Panc1 (cell line): Measurements from ENCODE around the gene CDH3. TPM values are rescaled to one million over a fixed set of nuclear protein-coding genes. Genes with fewer than 3 reads are reported as not detected.

Source experiments
- ATAC-seq: fragments of 200-7000 bp; cut with Tn5 transposase; 2 replicates; pipeline ENCODE4 v1.9.1; 2020; ENCODE audit warnings: mild to moderate bottlenecking, moderate library complexity
- BruUV-seq: library from RNA; stranded (reverse); fragments of 400-500 nt; replicated peaks from 2 replicates; lab custom pipeline; 2021; lab: Mats Ljungman, UMichigan
- CTCF ChIA-PET: fragments of 300-600 bp; sonication (Branson Sonifier 250); formaldehyde crosslinking; loops from one replicate; lab custom pipeline; 2022; ENCODE audit warnings: antibody characterized with exemption; lab: Charles Lee
- POLR2A ChIA-PET: fragments of 300-600 bp; sonication (Branson Sonifier 250); formaldehyde crosslinking; loops from one replicate; lab custom pipeline; 2022; ENCODE audit warnings: antibody characterized with exemption; lab: Charles Lee
- DNase-seq: peaks from one replicate; pipeline ENCODE4 v3.0.0-alpha.2; 2010; ENCODE audit warnings: low read depth, low spot score
- H3K27ac ChIP-seq: 2 replicates; pipeline ENCODE4 v1.5.1; 2011; ENCODE audit warnings: mild to moderate bottlenecking, low read length, inconsistent platforms
- H3K27me3 ChIP-seq: fragments of 200-500 bp; sonication (Bioruptor generic); 2 replicates; pipeline ENCODE4 v1.6.0; 2014; ENCODE audit warnings: low read length, inconsistent platforms; ENCODE audit not compliant: control insufficient read depth, insufficient read depth
- H3K36me3 ChIP-seq: fragments of 200-500 bp; sonication (Bioruptor generic); 2 replicates; pipeline ENCODE4 v1.5.1; 2014; ENCODE audit warnings: inconsistent platforms, mild to moderate bottlenecking, low read length, moderate library complexity; ENCODE audit not compliant: control insufficient read depth, insufficient read depth
- H3K4me1 ChIP-seq: 2 replicates; pipeline ENCODE4 v1.5.1; 2011; ENCODE audit warnings: inconsistent platforms, mild to moderate bottlenecking, low read length, moderate library complexity; ENCODE audit not compliant: control insufficient read depth, insufficient read depth
- H3K4me3 ChIP-seq, 2 experiments: 2 replicates each; pipeline ENCODE4 v1.5.1; 2011 to 2012; ENCODE audit warnings: low read depth in 2 of 2, low read length in 2 of 2, mild to moderate bottlenecking in 2 of 2, inconsistent platforms in 1 of 2, moderate library complexity in 1 of 2
- H3K9me3 ChIP-seq: fragments of 200-500 bp; sonication (Bioruptor generic); 2 replicates; pipeline ENCODE4 v1.5.1; 2014; ENCODE audit warnings: low read depth, mild to moderate bottlenecking, inconsistent platforms, low read length, moderate library complexity; ENCODE audit not compliant: control insufficient read depth, insufficient read depth
- CTCF ChIP-seq: fragments of 450-650 bp; IDR thresholded peaks from 2 replicates; pipeline ENCODE4 v1.5.1; 2017; ENCODE audit warnings: mild to moderate bottlenecking
- POLR2AphosphoS5 ChIP-seq: IDR thresholded peaks from 2 replicates; pipeline ENCODE4 v1.6.1; 2012; ENCODE audit warnings: mild to moderate bottlenecking, low read depth, low read length, moderate library complexity
- SIN3A ChIP-seq: IDR thresholded peaks from 2 replicates; pipeline ENCODE4 v1.6.1; 2012; ENCODE audit warnings: low read depth, mild to moderate bottlenecking, low read length, moderate library complexity, borderline replicate concordance; ENCODE audit not compliant: insufficient read depth
- TCF7L2 ChIP-seq: IDR thresholded peaks from 2 replicates; pipeline ENCODE4 v1.6.1; 2011; ENCODE audit warnings: mild to moderate bottlenecking, low read depth, low read length, inconsistent platforms
- in situ Hi-C: cut with HindIII; loops from 2 replicates; pipeline ENCODE4 v1.10.0; 2016; ENCODE audit warnings: low sequenced_read_pairs, low pct_unique_long_range_greater_than_20kb
- intact Hi-C: fragments of 100-400 bp; cut with micrococcal nuclease; formaldehyde crosslinking; loops from one replicate; pipeline ENCODE4 v1.10.0; 2022; ENCODE audit not compliant: unreplicated experiment
- total RNA-seq: library from RNA; stranded (reverse); gene quantifications from one replicate; pipeline ENCODE4 v1.2.1, GENCODE V29; 2021; ENCODE audit not compliant: unreplicated experiment
- TF ChIP-seq, protein P1 (sequence below), 2 experiments: IDR thresholded peaks; 2 replicates each; pipeline ENCODE4 v1.6.1; 2011 to 2012; ENCODE audit warnings: low read depth in 2 of 2, control low read depth in 1 of 2, low read length in 1 of 2, mild to moderate bottlenecking in 1 of 2, moderate library complexity in 1 of 2; ENCODE audit not compliant: insufficient read depth in 1 of 2

The CDH3 gene
- total RNA-seq, 1 experiment from 2014 or later: 16.7 TPM

DNA sequence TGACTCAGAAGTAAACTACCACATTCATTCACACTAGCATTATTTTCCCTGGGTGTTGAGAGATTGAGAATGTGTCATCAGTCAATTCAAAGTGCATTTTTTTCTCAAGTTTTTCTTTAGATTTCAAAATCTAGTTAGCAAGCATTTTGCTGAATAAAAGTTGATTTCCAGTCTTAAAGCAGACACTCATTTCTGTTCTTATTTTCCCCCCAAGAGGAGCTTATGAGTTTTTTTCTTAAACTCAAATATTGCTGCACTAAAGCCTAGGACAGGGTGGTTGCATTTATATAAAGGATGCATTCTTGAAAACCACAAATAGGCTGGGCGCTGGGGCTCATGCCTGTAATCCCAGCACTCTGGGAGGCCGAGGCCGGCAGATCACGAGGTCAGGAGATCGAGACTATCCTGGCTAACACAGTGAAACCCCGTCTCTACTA is 15.3 kb downstream of the CDH3 start (continued):
- no peak for TF ChIP-seq POLR2AphosphoS5

GRCh38 chr16:68662035-68662434 is 16.9 kb downstream of the CDH3 start:
- Histone ChIP-seq H3K9me3 (no peaks in the 10 kb centered on the region), H3K4me3 (no peak overlapping the region), H3K4me1 (peaks cover 30% of the 10 kb centered on the region), H3K36me3 (no peaks in the 10 kb centered on the region), H3K27me3 (no peaks in the 10 kb centered on the region), H3K27ac (no peak overlapping the region)
- ChIA-PET CTCF (no interaction called here), POLR2A (no interaction called here)
- intact Hi-C loops: no loop called here
- no peak for ATAC-seq
- no peak for DNase-seq
- no peak for TF ChIP-seq POLR2AphosphoS5
- TF ChIP-seq TCF7L2: no peak
- TF ChIP-seq, protein P1, sequence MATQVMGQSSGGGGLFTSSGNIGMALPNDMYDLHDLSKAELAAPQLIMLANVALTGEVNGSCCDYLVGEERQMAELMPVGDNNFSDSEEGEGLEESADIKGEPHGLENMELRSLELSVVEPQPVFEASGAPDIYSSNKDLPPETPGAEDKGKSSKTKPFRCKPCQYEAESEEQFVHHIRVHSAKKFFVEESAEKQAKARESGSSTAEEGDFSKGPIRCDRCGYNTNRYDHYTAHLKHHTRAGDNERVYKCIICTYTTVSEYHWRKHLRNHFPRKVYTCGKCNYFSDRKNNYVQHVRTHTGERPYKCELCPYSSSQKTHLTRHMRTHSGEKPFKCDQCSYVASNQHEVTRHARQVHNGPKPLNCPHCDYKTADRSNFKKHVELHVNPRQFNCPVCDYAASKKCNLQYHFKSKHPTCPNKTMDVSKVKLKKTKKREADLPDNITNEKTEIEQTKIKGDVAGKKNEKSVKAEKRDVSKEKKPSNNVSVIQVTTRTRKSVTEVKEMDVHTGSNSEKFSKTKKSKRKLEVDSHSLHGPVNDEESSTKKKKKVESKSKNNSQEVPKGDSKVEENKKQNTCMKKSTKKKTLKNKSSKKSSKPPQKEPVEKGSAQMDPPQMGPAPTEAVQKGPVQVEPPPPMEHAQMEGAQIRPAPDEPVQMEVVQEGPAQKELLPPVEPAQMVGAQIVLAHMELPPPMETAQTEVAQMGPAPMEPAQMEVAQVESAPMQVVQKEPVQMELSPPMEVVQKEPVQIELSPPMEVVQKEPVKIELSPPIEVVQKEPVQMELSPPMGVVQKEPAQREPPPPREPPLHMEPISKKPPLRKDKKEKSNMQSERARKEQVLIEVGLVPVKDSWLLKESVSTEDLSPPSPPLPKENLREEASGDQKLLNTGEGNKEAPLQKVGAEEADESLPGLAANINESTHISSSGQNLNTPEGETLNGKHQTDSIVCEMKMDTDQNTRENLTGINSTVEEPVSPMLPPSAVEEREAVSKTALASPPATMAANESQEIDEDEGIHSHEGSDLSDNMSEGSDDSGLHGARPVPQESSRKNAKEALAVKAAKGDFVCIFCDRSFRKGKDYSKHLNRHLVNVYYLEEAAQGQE (IDR thresholded peaks at IDR 0.05; ENCODE audit: insufficient read depth in 1 of 2, low read depth in 2 of 2, low read length in 1 of 2): no peak
- TF ChIP-seq CTCF: no peak
- no peak for TF ChIP-seq SIN3A
- no TSS peak for BruUV-seq
- in situ Hi-C loops: no loop called here

DNA sequence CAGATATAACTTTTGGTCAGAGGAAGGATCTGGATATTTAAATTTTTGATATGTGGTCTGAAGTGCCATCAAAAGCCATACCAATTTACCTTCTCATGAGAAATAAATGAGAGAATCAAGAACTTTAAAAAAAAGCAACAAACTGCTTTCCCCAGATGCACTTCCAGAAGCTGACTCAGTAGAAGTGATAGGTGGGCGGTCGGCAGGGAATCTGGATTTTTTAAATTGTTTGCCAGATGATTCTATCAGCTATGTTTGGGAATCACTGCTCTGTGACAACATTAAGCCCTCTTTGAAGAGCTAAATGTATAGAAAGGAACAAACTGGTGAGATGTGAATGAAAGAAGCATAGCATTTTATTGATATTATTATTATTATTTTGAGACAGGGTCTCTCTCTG is 19.2 kb downstream of the CDH3 start:
- in situ Hi-C loops (no loop called here), intact Hi-C loops (no loop called here)
- ATAC-seq: no peak
- DNase-seq: no peak
- ChIA-PET CTCF (interaction anchor here (0.7 kb wide), 1 partner anchor 14 kb away, joined by 4 read pairs; no protein-coding TSS in a partner anchor), POLR2A (no interaction called here)
- Histone ChIP-seq H3K9me3 (no peaks in the 10 kb centered on the region), H3K36me3 (no peaks in the 10 kb centered on the region), H3K27ac (no peak overlapping the region), H3K4me3 (no peak overlapping the region), H3K27me3 (no peaks in the 10 kb centered on the region), H3K4me1 (peaks cover 11% of the 10 kb centered on the region)
- BruUV-seq: no TSS peak
- TF ChIP-seq CTCF: no peak
- TF ChIP-seq TCF7L2: no peak
- TF ChIP-seq, protein P1 (IDR thresholded peaks at IDR 0.05; ENCODE audit: insufficient read depth in 1 of 2, low read depth in 2 of 2, low read length in 1 of 2): no peak
- no peak for TF ChIP-seq SIN3A
- TF ChIP-seq POLR2AphosphoS5: no peak
